A375 (cell line): ENCODE data around the gene MXI1. TPM values are rescaled to one million over a fixed set of nuclear protein-coding genes. Genes with fewer than 3 reads are reported as not detected.

Source experiments
- total RNA-seq: library from RNA; depleted of rRNA; stranded (reverse); fragments of >200 nt; shearing (Covaris generic); gene quantifications from 2 replicates; pipeline ENCODE4 v1.2.3, GENCODE V29; 2014; rRNA removed

The MXI1 gene
- 22.5 and 29.4 TPM in 2 replicates for total RNA-seq

DNA sequence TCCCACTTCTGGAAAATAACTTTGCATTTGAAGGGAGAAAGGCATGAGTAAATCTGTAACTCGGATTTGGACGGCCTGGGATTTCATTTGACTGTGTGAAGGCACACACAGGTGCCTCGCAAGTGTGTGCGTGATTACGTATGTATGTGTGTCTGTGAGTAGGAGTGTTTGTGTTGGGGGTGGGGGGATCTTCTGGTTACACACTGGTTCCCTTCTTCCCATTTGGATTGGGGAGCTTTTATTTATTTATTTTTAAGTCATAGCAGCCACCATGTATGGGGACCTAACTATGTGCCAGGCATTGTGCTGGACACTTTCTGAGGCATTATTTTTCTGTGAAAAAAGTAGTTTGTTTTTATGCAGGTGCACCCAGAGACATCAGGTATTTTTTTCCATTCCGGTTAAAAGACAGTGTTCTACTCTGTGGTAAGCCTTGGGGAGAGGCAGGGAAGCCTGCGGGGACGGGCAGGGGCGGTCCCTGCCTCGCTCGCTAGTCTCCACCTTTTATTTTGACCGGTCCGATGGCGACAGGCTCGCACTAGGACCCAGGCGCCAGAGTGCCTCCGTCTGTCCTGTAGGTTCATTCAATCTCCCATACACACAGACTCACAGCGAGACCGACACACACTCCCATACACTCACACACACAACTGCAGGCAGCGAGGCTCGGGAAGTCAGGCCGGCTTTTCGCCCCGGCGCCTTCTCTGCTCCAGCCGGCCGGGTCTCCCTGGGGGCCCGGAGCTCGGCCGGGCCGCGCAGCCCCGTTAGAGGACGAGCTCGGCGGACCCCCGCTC lies at the start of gene MXI1:
Gene MXI1, plus strand, starts transcription at position 595 of the 794 bp plus-strand sequence. CDS start 204 bp downstream, outside the sequence.

DNA sequence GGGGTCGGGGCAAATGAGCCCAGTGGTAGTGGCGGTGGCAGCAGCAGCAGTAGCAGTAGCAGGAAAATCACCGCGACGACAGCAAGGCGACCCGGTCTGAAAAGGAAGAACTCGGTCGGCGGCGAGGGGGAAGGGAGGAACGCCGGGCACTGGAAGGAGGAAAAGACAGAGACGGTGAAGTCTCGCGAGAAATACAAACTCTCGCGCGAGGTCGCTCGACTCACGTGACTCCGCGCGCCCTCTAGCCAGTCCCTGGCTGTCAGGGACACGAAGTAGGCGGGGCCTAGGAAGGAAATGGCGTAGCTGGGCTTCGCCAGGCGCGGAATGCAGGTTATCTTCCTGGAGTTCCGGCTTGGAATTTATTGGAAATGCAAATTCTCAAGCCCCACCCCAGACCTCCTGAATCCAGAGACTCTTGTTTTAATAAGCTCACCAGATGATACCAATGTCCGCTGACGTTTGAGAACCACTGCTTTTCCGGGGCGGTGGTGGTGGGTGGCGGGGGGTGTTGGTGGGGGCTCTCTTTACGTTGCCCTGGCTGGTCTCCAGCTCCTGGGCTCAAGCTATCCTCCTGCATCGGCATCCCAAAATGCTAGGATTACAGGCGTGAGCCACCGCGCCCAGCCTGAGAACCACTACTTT lies 97.5 kb downstream of the MXI1 start, which contains the start of gene SMNDC1:
Gene SMNDC1, minus strand, starts transcription at position 141 of the 642 bp plus-strand sequence. CDS start 1,333 bp downstream, outside the sequence.

Other genes with a start within 250 kb of the MXI1 start
- 63.6 and 70.5 TPM in 2 replicates for gene ADD3, start 199.6 kb upstream of the MXI1 start, total RNA-seq
- 9.1 and 10.7 TPM in 2 replicates for gene SMNDC1, start 97.3 kb downstream of the MXI1 start, total RNA-seq